CD4-positive, alpha-beta T cell treated with Interleukin-6 at 100 ng/mL for 8 hours (primary cell): ENCODE results near the gene HEXD.
"Not testable (repeated sequence)": the region's sequence is repeated elsewhere in the genome, so short reads cannot be mapped to it uniquely, and the experiment has no call there.

Experiments used
- DNase-seq: peaks from one replicate; pipeline ENCODE4 v3.0.0-alpha.2; 2020; ENCODE audit warnings: mixed read lengths, low spot score

The HEXD gene

DNA sequence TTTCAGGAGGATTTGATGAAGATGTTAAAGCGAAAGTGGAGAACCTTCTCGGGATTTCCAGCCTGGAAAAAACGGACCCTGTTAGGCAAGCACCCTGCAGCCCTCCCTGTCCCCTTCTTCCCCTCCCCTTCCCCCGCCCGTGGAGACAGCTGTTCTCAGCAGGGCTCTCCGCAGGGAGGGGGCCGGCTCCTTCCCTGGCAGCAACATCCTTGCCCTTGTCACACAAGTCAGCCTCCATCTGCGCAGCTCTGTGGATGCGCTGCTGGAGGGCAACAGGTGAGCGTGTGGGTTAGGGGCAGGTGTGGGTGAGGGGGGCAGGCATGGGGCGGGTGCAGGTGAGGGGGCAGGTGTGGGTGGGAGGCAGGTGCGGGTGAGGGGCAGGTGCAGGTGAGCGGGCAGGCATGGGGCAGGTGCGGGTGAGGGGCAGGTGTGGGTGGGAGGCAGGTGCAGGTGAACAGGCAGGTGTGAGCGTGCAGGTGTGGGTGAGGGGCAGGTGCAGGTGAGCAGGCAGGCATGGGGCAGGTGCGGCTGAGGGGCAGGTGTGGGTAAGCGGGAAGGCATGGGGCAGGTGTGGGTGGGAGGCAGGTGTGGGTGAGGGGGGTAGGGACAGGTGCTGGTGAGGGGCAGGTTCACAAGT is 23.0 kb downstream of the HEXD start:
- no peak for DNase-seq

DNA sequence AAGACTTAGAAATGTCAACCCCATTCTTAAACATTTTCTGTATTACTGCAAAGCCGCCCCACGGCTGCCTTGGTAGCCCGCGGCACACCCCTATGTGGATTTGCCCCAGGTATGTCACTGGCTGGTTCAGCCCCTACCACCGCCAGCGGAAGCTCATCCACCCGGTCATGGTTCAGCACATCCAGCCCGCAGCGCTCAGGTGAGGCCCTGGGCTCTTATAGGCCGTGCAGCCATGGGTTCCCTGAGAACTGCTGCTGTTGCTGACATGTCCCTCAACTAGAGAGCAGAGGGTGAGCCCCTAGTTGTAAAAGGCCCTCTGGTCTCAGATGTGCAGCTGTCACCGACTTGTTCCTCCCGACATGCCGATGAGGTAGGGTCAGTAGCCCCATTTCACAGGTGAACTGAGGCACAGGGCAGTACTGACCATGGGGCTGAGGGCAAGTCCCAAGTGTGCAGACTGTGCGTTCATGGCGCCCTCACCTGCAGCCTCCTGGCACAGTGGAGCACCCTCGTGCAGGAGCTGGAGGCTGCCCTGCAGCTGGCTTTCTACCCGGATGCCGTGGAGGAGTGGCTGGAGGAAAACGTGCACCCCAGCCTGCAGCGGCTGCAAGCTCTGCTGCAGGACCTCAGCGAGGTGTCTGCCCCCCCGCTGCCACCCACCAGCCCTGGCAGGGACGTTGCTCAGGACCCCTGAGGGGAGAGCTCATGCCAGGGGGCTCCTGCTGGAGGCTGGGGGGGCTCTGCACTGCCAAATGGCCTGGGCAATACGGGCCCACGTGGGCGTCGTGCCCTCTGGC is 23.7 kb downstream of the HEXD start:
- no peak for DNase-seq

DNA sequence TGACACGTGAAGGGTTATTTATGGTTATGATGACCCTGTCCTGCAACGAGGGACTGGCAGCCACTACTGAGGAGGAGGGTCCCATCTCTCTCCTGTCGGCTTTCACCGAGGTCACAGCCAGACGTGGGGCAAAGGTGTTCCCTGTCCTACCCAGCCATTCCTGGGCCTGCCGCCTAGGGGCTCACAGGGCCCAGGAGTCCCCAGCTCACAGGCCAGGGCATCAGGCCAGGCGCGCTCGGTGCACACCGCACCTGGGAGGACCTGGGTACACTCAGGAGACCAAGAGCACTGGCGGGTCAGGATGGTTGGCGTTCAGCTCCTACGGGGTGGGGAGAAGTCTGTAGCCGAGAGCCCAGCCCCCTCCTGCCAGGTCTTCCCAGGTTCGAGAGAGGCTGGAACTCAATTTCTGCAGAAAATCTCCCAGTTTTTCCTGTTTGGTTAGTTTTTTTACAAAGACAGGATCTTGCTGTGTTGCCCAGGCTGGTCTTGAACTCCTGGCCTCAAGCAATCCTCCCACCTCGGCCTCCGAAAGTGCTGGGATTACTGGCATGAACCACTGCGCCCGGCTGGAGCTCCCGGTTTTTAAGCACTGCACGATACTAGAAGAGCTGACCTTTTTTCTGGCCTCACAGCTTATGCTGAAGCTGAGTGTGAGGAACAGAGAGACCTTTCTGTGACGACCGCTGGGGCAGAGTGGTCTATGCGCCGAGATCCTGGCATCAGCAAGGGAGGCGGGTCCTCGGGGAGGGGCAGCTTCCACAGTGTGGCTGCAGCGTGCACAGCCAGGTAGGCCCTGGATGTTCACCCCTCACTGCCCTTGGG is 24.7 kb downstream of the HEXD start:
- no peak for DNase-seq

DNA sequence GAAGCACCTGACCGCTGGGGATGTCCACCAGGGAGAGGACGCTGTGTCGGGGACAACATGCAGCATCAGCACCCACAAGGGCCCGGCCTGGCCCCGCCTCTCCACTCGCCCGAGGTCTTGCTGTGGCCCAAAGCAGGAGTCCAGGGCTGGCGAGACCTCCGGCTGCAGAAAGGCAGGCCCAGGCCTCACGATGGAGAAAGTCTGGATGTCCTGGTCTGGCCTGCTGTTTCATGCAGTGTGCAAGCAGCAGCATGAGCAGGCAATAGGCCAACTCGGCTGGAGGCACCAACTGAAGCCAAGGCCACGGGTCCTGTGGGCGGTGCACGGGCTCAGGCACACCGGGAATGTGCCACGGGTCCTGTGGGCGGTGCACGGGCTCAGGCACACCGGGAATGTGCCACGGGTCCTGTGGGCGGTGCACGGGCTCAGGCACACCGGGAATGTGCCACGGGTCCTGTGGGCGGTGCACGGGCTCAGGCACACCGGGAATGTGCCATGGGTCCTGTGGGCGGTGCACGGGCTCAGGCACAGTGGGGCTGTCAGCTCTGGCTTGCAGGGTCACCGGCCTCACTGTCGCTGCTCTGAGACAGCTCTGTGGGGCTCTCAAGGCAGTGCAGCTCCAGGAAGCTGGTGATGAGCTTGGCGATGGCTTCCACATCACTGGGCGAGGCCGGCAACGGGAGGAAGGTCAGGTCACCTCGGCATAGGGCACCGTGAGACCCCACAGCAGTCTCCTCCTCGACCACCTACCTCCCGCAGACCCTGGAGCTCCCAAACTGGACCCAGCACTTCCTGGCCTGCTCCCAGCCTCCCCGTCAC is 25.5 kb downstream of the HEXD start:
- DNase-seq: no peak

DNA sequence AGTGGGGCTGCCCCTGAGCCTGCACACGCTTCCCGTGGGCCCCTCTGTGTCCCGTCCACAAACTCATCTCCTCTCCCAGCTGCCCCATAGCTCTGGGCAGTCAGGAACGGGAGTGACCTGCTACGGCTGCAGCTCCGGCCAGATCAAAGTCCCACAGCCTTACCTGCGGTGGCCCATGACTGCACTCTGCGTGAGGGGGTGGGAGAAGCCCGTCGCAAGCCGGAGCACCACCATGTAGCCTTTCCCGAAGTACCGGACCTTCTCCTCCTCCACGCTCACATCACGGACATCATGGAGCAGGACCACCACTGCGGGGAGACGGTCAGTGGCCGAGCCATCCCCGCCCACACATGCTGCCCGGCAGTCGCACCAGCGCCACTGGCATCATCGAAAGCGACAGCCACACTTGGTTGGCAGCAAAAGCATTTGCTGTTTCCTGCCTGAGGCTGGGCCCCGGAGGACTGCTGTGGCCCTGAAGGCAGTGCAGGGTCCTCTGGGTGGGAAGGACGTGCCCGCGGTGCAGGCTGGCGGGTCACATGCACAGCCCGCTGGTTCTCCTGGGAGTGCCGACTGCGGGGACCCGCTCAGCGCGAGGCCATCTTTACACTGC is 26.2 kb downstream of the HEXD start:
- no peak for DNase-seq

DNA sequence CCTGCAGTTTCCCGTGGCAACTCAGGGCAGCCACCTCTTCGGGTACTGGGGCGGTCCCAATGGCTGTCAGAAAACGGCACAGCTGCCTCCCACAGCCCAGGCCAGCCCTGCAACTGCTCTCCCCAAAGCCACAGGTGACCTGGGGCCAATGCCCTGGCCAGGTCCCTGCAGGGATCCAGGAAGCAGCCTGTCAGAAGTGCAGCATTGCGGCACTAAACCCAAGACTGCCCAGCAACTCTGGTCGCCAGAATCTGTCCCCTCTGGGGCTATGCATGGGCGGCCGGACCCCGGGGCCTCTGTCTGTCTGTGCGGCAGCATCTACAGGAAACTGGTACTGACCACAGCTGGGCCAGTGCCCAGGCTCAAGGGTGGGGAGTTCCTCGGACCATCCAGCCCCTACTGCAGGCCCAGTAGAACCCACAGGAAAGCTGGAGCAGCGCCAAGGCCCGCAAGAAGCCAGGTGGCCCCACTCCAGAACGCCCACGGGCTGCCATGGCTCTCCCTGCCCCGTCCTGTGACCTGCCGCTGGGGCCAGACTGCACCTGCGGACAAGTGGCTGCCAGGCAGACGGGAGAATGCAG is 26.9 kb downstream of the HEXD start:
- no peak for DNase-seq

DNA sequence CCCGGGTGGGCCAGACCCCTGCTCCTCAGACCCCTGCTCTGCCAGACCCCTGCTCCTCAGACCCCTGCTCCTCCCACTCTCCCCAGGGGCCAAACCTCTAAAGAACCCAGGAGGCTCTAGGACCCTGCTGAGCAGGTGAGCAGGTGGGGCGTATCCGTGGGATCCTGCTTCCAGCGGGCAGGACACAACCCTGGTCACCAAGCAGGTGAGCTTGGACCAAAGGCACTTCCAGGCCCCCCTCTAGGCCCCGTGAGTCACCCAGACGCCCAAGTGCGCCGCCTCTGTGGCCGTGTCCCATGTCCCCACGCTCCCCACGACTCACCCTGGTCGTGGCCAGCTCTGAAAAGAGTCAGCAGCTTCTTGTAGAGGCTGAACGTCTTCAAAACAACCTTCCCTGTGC is 27.4 kb downstream of the HEXD start:
- DNase-seq: no peak

DNA sequence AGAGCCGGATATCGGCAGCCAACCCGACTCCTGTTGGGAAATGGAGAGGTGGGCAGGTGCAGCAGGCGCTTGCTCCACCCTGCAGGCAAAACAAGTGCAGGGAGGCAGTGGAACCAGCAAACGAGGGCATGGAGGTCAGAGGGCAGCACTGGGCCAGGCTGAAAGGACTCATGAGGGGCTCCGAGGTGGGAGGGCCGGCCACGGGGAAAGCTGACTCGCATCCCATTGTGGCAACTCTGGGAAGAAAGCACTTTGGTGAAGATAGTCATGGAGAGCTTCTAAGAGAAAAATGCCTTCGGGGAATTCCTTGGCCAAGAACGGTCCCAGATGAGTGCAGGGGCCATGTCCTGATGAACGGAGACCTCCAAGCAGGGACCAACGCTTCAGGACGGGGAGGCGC is 28.0 kb downstream of the HEXD start:
- DNase-seq: no peak

DNA sequence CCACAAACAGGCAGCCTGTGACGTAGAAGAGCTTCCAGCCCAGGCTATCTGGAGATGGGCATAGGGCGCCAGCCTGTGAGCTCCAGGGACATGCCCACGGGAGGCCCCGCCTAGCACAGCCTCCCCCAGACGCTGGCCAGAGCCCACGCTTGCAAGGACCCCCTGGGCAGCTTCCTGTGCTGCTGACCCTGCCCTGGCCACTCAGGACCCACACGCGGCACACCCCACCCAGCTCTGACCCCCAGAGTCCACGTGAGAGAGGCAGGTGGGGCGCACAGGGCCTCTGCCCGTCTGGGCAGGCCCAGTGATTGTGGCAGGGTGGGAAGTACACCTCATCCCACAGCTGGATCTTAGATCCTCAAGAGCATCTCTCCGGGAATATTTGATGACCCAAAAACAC is 28.5 kb downstream of the HEXD start:
- DNase-seq: no peak

DNA sequence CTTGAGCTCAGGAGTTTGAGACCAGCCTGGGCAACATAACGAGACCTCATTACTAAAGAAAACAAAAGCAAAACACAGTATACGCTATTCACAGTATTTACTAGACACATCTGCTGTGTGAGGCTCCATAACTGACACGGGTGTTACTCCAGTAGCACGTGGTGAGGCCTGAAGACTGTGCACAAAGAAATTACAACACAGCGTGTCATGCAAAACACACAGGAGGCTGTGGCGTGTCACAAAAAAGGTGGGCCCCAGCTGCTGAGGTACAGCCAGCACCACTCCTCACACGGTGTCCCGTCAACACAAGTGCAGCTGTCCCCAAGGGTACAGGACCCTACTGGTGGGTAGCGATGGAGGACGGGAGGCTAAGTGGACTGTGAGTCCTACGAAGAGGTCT is 29.7 kb downstream of the HEXD start:
- DNase-seq: no peak

DNA sequence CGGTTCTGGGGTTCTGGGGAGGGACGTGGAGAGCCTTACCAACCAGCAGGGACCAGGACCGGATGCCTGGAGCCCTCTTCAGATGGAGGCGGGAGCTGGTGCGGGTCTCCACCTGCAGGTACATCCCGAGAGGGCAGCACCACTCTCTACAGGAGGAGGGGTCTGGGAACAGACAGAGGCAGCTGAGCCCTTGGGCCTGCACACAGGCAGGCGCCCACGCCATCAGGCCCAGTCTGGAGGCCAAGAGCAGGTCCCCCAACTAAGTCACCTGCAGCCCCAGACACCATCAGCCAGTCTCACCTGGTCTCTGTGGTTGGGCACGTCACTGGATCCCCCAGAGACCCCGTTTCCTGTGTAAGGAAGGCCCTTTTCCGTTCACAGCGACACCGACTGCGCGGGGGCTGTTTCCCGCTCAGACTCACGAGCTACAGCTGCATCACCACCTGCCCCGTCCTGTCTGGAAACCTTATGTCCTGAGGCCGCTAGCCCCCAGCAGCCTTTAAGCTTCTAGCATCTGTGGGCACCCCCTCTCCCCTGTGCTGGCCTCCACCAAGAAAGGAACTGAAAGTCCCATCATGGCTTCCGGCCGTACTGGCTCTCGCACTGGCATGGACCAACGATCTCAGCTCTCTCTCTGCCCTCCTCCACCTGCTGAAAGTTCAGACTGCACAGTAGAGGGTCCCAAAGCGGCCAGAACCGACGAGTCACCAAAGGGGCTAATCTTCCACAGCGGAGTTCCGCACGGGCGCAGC is 31.2 kb downstream of the HEXD start:
- peak; percentile 76 for DNase-seq

DNA sequence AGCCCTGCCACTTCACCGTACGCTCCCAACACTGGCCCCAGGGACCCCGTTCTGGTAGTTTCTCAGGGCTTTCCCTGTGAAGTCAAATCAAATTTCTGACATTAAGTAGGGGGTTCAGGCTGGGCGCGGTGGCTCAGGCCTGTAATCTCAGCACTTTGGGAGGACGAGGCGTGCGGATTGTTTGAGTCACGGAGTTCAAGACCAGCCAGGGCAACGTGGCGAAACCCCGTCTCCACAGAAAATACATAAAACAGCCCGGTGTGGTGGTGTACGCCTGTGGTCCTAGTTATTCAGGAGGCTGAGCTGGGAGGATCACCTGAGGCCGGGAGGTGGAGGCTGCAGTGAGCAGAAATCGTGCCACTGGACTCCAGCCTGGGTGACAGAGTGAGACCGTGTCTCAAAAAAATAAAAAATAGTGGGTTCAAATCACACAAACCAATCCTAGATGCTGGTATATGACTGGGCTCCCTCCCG is 31.8 kb downstream of the HEXD start:
- no peak for DNase-seq

DNA sequence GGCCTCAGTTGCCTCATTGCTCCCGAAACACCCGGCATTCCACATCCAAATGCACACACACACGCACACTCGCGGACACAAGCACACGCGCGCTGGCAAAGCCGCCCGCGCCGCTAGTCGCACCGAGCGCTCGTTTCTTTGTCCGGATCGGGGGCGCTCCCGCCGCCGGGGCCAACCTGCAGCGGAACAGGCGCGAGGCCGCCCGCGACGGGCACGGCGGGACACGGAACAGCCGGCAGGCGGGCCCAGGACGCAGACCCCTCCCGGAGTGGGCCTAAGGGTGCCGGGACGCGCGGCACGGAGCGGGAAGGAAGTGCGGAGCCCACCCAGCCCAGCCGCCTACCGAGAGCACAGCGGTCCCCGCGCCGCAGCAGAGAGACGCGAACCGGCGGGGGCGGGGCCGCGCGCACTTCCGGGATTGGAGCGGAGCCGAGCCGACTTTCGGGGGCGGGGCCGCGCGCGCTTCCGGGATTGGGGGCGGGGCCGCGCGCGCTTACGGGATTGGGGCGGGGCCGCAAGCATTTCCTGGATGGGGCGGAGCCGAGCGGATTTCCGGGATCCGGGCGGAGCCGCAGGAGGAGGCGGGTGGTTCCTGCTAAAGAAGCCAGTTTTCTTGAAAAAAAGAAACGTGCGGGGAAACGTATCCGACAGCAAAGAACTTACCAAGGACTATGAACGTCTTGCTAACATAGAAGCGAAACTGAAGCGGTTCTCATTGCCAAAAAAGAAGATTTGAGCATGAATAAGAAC is 32.4 kb downstream of the HEXD start, which contains the start of gene CYBC1:
Gene CYBC1 (minus strand): TSS at position 396 of the 750 bp plus-strand sequence. CDS start 1,498 bp downstream, outside the sequence.
- peak; percentile 94 for DNase-seq

DNA sequence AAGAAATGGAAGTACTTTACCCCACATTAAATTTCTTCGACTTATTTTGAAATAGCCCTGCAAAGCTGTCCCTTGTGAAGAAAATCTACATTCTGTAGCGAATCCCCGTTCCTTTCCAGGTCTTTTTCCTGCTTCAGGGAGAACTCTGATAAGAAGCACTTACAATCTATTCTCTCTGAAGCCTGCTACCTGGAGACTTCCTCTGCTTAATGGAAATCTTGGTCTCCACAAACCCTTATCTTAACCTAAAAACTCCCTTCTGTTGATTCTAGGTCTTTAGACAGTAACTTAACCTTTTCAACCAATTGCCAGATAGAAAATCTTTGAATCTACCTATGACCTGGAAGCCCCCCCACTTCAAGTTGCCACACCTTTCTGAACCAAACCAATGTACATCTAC is 34.0 kb downstream of the HEXD start:
- DNase-seq: no peak

DNA sequence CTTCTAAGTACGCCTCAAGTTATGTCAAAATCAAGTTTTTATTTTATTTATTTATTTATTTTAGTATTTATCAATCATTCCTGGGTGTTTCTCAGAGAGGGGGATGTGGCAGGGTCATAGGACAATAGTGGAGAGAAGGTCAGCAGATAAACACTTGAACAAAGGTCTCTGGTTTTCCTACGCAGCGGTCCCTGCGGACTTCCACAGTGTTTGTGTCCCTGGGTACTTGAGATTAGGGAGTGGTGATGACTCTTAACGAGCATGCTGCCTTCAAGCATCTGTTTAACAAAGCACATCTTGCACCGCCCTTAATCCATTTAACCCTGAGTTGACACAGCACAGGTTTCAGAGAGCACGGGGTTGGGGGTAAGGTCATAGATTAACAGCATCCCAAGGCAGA is 35.0 kb downstream of the HEXD start:
- not testable (repeated sequence) for DNase-seq

DNA sequence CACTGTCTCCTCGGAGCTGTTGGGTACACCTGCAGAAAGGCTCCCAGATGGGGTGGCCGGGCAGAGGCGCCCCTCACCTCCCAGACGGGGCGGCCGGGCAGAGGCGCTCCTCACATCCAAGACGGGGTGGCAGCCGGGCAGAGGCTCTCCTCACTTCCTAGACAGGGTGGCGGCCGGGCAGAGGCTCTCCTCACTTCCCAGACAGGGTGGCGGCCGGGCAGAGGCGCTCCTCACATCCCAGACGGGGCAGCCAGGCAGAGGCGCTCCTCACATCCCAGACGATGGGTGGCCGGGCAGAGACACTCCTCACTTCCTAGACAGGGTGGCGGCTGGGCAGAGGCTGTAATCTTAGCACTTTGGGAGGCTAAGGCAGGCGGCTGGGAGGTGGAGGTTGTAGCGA is 35.6 kb downstream of the HEXD start:
- not testable (repeated sequence) for DNase-seq

DNA sequence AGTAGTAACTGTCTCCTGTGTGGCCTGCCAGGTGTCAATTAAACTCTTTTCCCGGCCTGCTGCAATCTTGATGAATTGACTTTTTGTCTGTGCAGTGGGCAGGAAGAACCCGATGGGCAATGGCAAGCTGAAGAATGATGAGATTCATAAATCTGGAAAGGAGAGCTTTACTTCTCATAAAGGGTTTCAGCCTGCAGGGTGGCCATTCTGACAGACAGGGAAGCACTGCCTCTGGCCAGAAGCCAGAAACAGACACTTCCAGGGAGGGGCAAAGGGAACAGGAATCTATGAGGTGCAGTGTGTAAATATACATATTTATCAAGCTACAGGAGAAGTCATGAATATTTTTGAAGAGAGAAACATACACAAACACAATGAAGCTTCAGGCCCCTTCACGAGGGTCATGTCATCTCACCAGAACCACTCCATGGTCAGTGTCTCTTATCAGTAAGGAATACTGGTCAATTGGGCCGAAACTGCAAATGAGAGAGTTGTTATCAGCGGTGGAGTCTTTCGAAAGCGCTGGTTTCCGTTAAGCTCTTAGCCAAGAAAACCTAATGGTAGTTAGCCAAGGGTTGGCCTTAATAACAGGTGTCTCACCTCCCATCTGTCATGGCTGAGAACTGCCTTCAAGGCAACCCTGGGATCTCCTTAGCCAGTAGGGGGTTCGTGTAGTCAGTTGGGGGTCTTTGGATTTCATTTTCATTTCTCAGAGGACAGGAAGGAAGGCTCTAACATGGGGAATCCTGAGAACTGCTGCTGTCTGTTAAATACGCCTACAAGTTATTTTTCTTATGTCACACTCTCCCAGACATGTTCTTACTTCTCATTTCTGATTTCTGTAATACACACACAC is 39.2 kb downstream of the HEXD start:
- DNase-seq: no peak

DNA sequence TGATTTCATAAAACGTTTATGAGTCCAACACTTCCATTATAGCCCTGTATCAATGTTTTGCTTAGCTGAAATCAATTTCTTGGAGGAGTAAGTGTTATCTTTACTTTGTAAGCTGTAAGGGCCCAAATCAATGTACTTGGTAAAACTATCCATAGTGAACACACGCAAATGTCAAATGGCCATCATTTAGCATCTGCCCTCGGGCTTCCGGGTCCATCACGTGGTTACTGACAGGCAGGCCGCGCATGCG is 39.7 kb downstream of the HEXD start:
- no peak for DNase-seq
